T-helper 1 cell treated with Interleukin-12 subunit alpha and Interleukin-12 subunit beta and Interleukin-4 antibody, amounts not matched to agents 30 μg/mL and 1 μg/mL, for 36 hours (primary cell): ENCODE measurements around the gene CMTM8.
"Not testable (repeated sequence)": the region's sequence is repeated elsewhere in the genome, so short reads cannot be mapped to it uniquely, and the experiment has no call there.

ENCODE experiments used
- H3K27ac Mint-ChIP-seq: one replicate; pipeline ENCODE4 v1.8.0; 2021; ENCODE audit warnings: mild to moderate bottlenecking, mixed read lengths
- H3K27me3 Mint-ChIP-seq: one replicate; pipeline ENCODE4 v1.8.0; 2021; ENCODE audit warnings: low read depth, mixed read lengths
- H3K36me3 Mint-ChIP-seq: one replicate; pipeline ENCODE4 v1.8.0; 2021; ENCODE audit warnings: low read depth, mixed read lengths
- H3K4me1 Mint-ChIP-seq: one replicate; pipeline ENCODE4 v1.8.0; 2021; ENCODE audit warnings: low read depth, mixed read lengths
- H3K4me3 Mint-ChIP-seq: one replicate; pipeline ENCODE4 v1.8.0; 2021; ENCODE audit warnings: mild to moderate bottlenecking, moderate library complexity, mixed read lengths
- H3K9me3 Mint-ChIP-seq: one replicate; pipeline ENCODE4 v1.8.0; 2021; ENCODE audit warnings: mixed read lengths

Gene CMTM8

DNA sequence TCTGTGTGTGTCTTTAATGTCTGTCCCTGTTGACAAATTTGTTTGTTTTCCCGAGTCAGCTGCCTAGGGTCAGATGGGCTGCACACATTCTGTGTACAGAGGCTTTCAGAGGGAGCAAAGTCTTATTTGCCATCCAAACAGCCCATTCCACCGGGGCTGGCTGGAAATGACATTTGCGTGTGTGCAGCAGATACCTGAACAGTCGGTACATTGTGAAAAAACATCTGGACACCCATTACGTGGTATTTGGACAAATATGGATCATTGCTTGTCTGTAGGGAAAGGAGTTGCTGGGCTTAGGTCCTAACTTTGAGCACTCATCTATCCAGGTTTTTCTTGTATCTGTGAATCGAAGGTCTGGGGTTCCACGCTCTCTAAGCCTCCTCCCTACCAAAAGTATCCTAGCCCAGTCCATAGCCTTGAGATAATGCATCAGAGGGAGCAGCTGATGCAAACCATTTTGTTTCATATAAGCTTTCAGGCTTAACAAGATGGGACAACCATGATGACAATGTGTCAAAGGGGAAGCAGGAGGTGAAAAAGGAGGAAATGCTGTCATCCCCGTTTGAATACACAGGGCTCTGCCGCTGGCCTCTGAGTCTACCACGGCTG, 22.2 kb upstream of the CMTM8 start:
- Mint-ChIP-seq H3K27ac (no peak overlapping the region), H3K4me1 (no peaks in the 10 kb centered on the region), H3K36me3 (peaks cover 3% of the 10 kb centered on the region), H3K4me3 (no peak overlapping the region), H3K9me3 (peaks cover 22% of the 10 kb centered on the region), H3K27me3 (peaks cover 8% of the 10 kb centered on the region)

GRCh38 chr3:32217339-32217738, 21.1 kb upstream of the CMTM8 start:
- Mint-ChIP-seq H3K27me3 (peaks cover 8% of the 10 kb centered on the region), H3K36me3 (peaks cover 3% of the 10 kb centered on the region), H3K4me3 (no peak overlapping the region), H3K4me1 (peaks cover 2% of the 10 kb centered on the region), H3K9me3 (peaks cover 26% of the 10 kb centered on the region), H3K27ac (no peak overlapping the region)

GRCh38 chr3:32219537-32219936, 18.9 kb upstream of the CMTM8 start:
- Mint-ChIP-seq H3K36me3 (peaks cover 3% of the 10 kb centered on the region), H3K4me1 (peaks cover 2% of the 10 kb centered on the region), H3K27ac (no peak overlapping the region), H3K9me3 (peaks cover 27% of the 10 kb centered on the region), H3K27me3 (peaks cover 16% of the 10 kb centered on the region), H3K4me3 (no peak overlapping the region)

GRCh38 chr3:32220006-32220405, 18.5 kb upstream of the CMTM8 start:
- Mint-ChIP-seq H3K27ac (no peak overlapping the region), H3K4me1 (peaks cover 2% of the 10 kb centered on the region), H3K27me3 (peaks cover 17% of the 10 kb centered on the region)

DNA sequence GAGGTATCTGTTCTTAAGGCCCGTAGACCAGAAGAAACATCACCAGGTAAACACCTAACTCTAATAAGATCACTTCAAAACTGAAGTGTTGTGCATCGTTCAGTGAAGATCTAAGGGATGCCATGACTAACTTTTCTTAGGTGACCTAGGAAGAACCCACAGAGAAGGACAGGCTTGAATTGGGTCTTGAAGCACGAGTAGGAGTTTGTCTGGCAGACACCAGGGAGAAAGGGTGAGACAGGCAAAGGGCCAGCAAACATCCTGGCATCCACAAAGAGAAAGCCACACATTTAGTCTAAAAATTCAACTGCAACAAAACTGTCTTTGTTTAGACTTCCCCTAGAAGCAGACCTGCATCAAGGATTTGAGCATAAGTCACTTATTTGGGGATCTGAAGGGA, 15.5 kb upstream of the CMTM8 start:
- Mint-ChIP-seq H3K27me3 (peaks cover 16% of the 10 kb centered on the region), H3K4me1 (peaks cover 2% of the 10 kb centered on the region), H3K4me3 (no peak overlapping the region), H3K36me3 (peaks cover 4% of the 10 kb centered on the region), H3K27ac (no peak overlapping the region), H3K9me3 (peaks cover 31% of the 10 kb centered on the region)

More at GRCh38 chr3:32220006-32220405, 18.5 kb upstream of the CMTM8 start:
- Mint-ChIP-seq H3K36me3 (peaks cover 3% of the 10 kb centered on the region), H3K4me3 (no peak overlapping the region), H3K9me3 (peaks cover 27% of the 10 kb centered on the region)

- Mint-ChIP-seq H3K4me1 (peaks cover 2% of the 10 kb centered on the region), H3K4me3 (no peak overlapping the region), H3K27ac (no peak overlapping the region), H3K9me3 (peaks cover 23% of the 10 kb centered on the region), H3K36me3 (peaks cover 1% of the 10 kb centered on the region), H3K27me3 (peaks cover 14% of the 10 kb centered on the region)
Observed at GRCh38 chr3:32224016-32224516, 14.4 kb upstream of the CMTM8 start.

DNA sequence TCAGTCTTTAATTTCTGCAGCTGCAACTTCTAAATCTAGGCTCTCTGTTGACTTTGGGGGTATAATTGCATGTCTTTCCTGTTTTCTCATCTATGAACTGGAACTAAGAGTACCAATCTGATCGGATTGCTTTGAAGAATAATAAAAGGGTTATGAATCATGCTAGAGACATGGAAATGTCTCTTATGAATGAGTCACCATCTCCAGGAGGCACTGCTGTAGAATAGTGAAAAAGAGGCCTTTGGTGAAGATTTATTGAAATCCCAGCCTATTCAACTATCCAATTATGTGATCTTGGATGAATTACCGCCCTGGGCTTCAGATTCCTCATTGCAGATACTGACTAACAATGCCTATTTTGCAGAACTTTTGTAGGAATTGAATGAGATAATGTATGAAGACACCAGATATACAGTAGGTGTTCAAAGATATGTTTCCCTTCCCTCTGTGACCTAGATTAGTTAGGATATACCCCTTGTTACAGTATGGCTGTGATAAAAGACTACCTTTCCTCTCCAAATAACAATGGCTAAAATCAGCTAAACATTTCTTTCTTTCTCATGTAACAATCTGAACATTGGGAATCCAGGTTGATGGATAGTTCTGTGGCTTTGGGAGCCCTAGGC, 11.5 kb upstream of the CMTM8 start:
- H3K4me3 Mint-ChIP-seq = no peak overlapping the region
- peaks cover 1% of the 10 kb centered on the region for H3K36me3 Mint-ChIP-seq
- no peak overlapping the region for H3K27ac Mint-ChIP-seq
- peaks cover 2% of the 10 kb centered on the region for H3K4me1 Mint-ChIP-seq
- peaks cover 8% of the 10 kb centered on the region for H3K9me3 Mint-ChIP-seq
- H3K27me3 Mint-ChIP-seq = peaks cover 14% of the 10 kb centered on the region

DNA sequence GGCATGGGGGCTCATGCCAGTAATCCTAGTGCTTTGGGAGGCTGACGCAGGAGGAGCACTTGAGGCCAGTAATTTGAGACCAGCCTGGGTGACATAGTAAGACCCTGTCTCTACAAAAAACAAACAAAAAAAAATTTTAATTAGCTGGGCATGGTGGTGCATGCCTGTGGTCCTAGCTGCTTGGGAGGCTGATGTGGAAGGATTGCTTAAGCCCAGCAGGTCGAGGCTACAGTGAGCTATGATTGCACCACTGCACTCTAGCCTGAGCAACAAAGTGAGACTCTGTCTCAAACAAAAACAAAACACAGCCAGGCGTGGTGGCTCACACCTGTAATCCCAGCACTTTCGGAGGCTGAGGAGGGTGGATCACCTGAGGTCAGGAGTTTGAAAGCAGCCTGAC, 9.7 kb upstream of the CMTM8 start:
- not testable (repeated sequence) for H3K4me3 Mint-ChIP-seq, H3K27ac Mint-ChIP-seq, H3K9me3 Mint-ChIP-seq, H3K4me1 Mint-ChIP-seq, H3K36me3 Mint-ChIP-seq
- H3K27me3 Mint-ChIP-seq = peaks cover 10% of the 10 kb centered on the region

- no peak overlapping the region for H3K27ac Mint-ChIP-seq
- H3K27me3 Mint-ChIP-seq = peaks cover 5% of the 10 kb centered on the region
- H3K4me3 Mint-ChIP-seq = no peak overlapping the region
- H3K4me1 Mint-ChIP-seq = no peaks in the 10 kb centered on the region
- H3K36me3 Mint-ChIP-seq = peaks cover 1% of the 10 kb centered on the region
- H3K9me3 Mint-ChIP-seq = peaks cover 3% of the 10 kb centered on the region
Observed at GRCh38 chr3:32229565-32229964, 8.9 kb upstream of the CMTM8 start.

DNA sequence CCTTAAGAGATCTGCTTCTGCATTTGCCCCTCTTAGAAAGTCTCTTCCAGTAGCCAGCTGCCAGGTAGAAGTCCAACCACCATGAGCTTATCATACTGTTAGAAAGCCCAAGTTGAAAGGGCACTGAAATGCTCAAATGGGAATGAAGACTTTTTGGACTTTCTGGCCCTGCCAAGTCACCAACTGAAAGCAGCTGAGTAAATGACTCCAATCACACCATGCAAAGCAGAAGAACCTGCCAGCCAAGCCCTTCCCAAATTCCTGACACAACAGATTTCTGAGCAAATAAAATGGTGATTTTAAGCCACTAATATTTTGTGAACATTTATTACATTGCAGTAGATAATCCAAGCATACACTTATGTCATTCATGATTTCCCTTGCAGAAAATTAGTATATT, 2.1 kb upstream of the CMTM8 start:
- Mint-ChIP-seq H3K27ac (no peak overlapping the region), H3K4me1 (peaks cover 14% of the 10 kb centered on the region), H3K4me3 (no peak overlapping the region), H3K36me3 (peaks cover 13% of the 10 kb centered on the region), H3K9me3 (peaks cover 9% of the 10 kb centered on the region), H3K27me3 (peaks cover 24% of the 10 kb centered on the region)

- peaks cover 14% of the 10 kb centered on the region for H3K36me3 Mint-ChIP-seq
- H3K27me3 Mint-ChIP-seq = peaks cover 24% of the 10 kb centered on the region
- peaks cover 9% of the 10 kb centered on the region for H3K9me3 Mint-ChIP-seq
- H3K4me3 Mint-ChIP-seq = peak overlapping the region; percentile 65
- H3K27ac Mint-ChIP-seq = no peak overlapping the region
- peaks cover 14% of the 10 kb centered on the region for H3K4me1 Mint-ChIP-seq
Observed at GRCh38 chr3:32237670-32238452, 619 bp upstream of the CMTM8 start.

GRCh38 chr3:32239307-32240158, 1.1 kb downstream of the CMTM8 start:
- peak overlapping the region; percentile 41 for H3K27ac Mint-ChIP-seq
- peaks cover 9% of the 10 kb centered on the region for H3K9me3 Mint-ChIP-seq
- H3K4me3 Mint-ChIP-seq = peak overlapping the region; percentile 83
- H3K36me3 Mint-ChIP-seq = peaks cover 19% of the 10 kb centered on the region
- peaks cover 22% of the 10 kb centered on the region for H3K4me1 Mint-ChIP-seq
- H3K27me3 Mint-ChIP-seq = peaks cover 24% of the 10 kb centered on the region

GRCh38 chr3:32240159-32240545, 1.7 kb downstream of the CMTM8 start:
- Mint-ChIP-seq H3K4me1 (peaks cover 28% of the 10 kb centered on the region), H3K27ac (peak overlapping the region; percentile 23), H3K9me3 (peaks cover 9% of the 10 kb centered on the region), H3K4me3 (peak overlapping the region; percentile 83), H3K27me3 (peaks cover 24% of the 10 kb centered on the region), H3K36me3 (peaks cover 19% of the 10 kb centered on the region)

DNA sequence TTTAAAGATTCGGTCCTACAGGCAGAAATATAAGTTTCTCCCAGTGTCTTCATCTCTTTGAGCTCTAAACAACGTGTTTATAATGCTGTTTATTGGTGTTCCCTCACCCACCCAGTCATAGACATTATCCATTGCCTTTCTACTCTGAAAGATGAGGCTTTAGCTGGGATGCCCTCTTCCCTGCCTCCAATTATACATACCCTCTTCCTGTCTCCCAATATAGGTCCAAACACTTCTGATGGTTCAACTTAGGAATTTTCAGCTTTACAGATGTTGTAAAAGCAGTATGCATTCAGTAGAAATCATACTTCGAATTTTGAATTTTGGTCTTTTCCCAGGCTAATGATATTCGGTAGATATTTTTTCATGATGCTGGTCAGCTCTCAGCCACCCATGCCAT, 2.6 kb downstream of the CMTM8 start:
- H3K27me3 Mint-ChIP-seq = peaks cover 20% of the 10 kb centered on the region
- H3K36me3 Mint-ChIP-seq = peaks cover 19% of the 10 kb centered on the region
- peaks cover 31% of the 10 kb centered on the region for H3K4me1 Mint-ChIP-seq
- no peak overlapping the region for H3K27ac Mint-ChIP-seq
- H3K9me3 Mint-ChIP-seq = peaks cover 9% of the 10 kb centered on the region
- no peak overlapping the region for H3K4me3 Mint-ChIP-seq
